HG02885 (cell line): ENCODE measurements around the gene NRG3.

Experiments used
- ATAC-seq: cut with Tn5 transposase; IDR thresholded peaks from one replicate; pipeline ENCODE4 v1.9.1; 2021; ENCODE audit warnings: mild to moderate bottlenecking; ENCODE audit not compliant: unreplicated experiment, poor library complexity

NRG3 gene

GRCh38 chr10:82438277-82438676, 563.3 kb downstream of the NRG3 start:
- ATAC-seq: no peak

GRCh38 chr10:82440775-82441174, 565.8 kb downstream of the NRG3 start:
- no peak for ATAC-seq

- no peak for ATAC-seq
Measured at GRCh38 chr10:82452046-82452445, 577.1 kb downstream of the NRG3 start.

- ATAC-seq: no peak
Measured at GRCh38 chr10:82452676-82453075, 577.7 kb downstream of the NRG3 start.

GRCh38 chr10:82453678-82454293, 578.8 kb downstream of the NRG3 start:
- ATAC-seq: no peak

GRCh38 chr10:82462910-82463551, 588.0 kb downstream of the NRG3 start:
- no peak for ATAC-seq

- ATAC-seq: no peak
Measured at GRCh38 chr10:82463614-82464013, 588.6 kb downstream of the NRG3 start.

- no peak for ATAC-seq
Measured at GRCh38 chr10:82464191-82464818, 589.3 kb downstream of the NRG3 start.

GRCh38 chr10:82464966-82465365, 590.0 kb downstream of the NRG3 start:
- no peak for ATAC-seq

- no peak for ATAC-seq
Measured at GRCh38 chr10:82468453-82468852, 593.5 kb downstream of the NRG3 start.

- ATAC-seq: no peak
Measured at GRCh38 chr10:82472406-82473335, 597.7 kb downstream of the NRG3 start.

- no peak for ATAC-seq
Measured at GRCh38 chr10:82477776-82478175, 602.8 kb downstream of the NRG3 start.

GRCh38 chr10:82492647-82493046, 617.7 kb downstream of the NRG3 start:
- no peak for ATAC-seq

- no peak for ATAC-seq
Measured at GRCh38 chr10:82496114-82496513, 621.1 kb downstream of the NRG3 start.

GRCh38 chr10:82497439-82497838, 622.4 kb downstream of the NRG3 start:
- no peak for ATAC-seq

- no peak for ATAC-seq
Measured at GRCh38 chr10:82498976-82499375, 624.0 kb downstream of the NRG3 start.

- no peak for ATAC-seq
Measured at GRCh38 chr10:82505009-82505408, 630.0 kb downstream of the NRG3 start.

- ATAC-seq: no peak
Measured at GRCh38 chr10:82506680-82507376, 631.8 kb downstream of the NRG3 start.

GRCh38 chr10:82515256-82515655, 640.3 kb downstream of the NRG3 start:
- ATAC-seq: no peak

GRCh38 chr10:82529062-82529461, 654.1 kb downstream of the NRG3 start:
- ATAC-seq: no peak
